GM23338 (cell line): Measurements from ENCODE around the gene BCO1. TPM values are rescaled to one million over a fixed set of nuclear protein-coding genes. Genes with fewer than 3 reads are reported as not detected.

ENCODE experiments used
- ATAC-seq: fragments of 200-7000 bp; cut with Tn5 transposase; 3 replicates; pipeline ENCODE4 v1.9.1; 2020
- DNase-seq: peaks from one replicate; pipeline ENCODE4 v3.0.0-alpha.2; 2015; ENCODE audit warnings: low spot score
- H2AFZ ChIP-seq: fragments of 200-600 bp; sonication (generic); 2 replicates; pipeline ENCODE4 v1.8.0; 2016; ENCODE audit warnings: antibody characterized with exemption, mild to moderate bottlenecking, moderate library complexity
- H3F3A ChIP-seq: fragments of 200-600 bp; sonication (generic); replicated peaks from 2 replicates; pipeline ENCODE4 v1.8.0; 2017; ENCODE audit warnings: antibody characterized with exemption, mixed run types, low read depth
- H3K27ac ChIP-seq: fragments of 200-600 bp; sonication (generic); 2 replicates; pipeline ENCODE4 v1.6.1; 2016; ENCODE audit warnings: low read depth
- H3K27me3 ChIP-seq: fragments of 200-600 bp; sonication (generic); 2 replicates; pipeline ENCODE4 v1.8.0; 2016; ENCODE audit warnings: mild to moderate bottlenecking, mixed run types, moderate library complexity; ENCODE audit not compliant: insufficient read depth
- H3K36me3 ChIP-seq: fragments of 200-600 bp; sonication (generic); 2 replicates; pipeline ENCODE4 v1.8.0; 2016; ENCODE audit warnings: mild to moderate bottlenecking; ENCODE audit not compliant: insufficient read depth
- H3K4me1 ChIP-seq: fragments of 200-600 bp; sonication (generic); 2 replicates; pipeline ENCODE4 v1.8.0; 2016; ENCODE audit warnings: mild to moderate bottlenecking, moderate library complexity; ENCODE audit not compliant: insufficient read depth
- H3K4me2 ChIP-seq: fragments of 200-600 bp; sonication (generic); 2 replicates; pipeline ENCODE4 v1.7.1; 2017; ENCODE audit warnings: mixed run types
- H3K4me3 ChIP-seq: fragments of 200-600 bp; sonication (generic); 2 replicates; pipeline ENCODE4 v1.6.1; 2016; ENCODE audit warnings: mixed run types
- H3K79me2 ChIP-seq: fragments of 200-600 bp; sonication (generic); replicated peaks from 2 replicates; pipeline ENCODE4 v1.8.0; 2017; ENCODE audit warnings: mild to moderate bottlenecking; ENCODE audit not compliant: insufficient read depth
- H3K9me2 ChIP-seq: fragments of 200-600 bp; sonication (generic); 2 replicates; pipeline ENCODE4 v1.8.0; 2017; ENCODE audit not compliant: insufficient read depth
- H4K20me1 ChIP-seq: fragments of 200-600 bp; sonication (generic); replicated peaks from 2 replicates; pipeline ENCODE4 v1.8.0; 2017; ENCODE audit warnings: mild to moderate bottlenecking; ENCODE audit not compliant: insufficient read depth
- H3K27ac Mint-ChIP-seq: 2 replicates; pipeline ENCODE4 v1.8.0; 2020; ENCODE audit warnings: inconsistent platforms, mild to moderate bottlenecking, moderate library complexity, mixed read lengths
- H3K27me3 Mint-ChIP-seq: 3 replicates; pipeline ENCODE4 v1.8.0; 2022; ENCODE audit warnings: low read depth, mild to moderate bottlenecking, moderate library complexity, mixed read lengths, inconsistent platforms; ENCODE audit not compliant: insufficient read depth, poor library complexity
- H3K36me3 Mint-ChIP-seq: 3 replicates; pipeline ENCODE4 v1.8.0; 2021; ENCODE audit warnings: low read depth, mild to moderate bottlenecking, inconsistent platforms, moderate library complexity, mixed read lengths
- H3K4me1 Mint-ChIP-seq: 3 replicates; pipeline ENCODE4 v1.8.0; 2020; ENCODE audit warnings: mild to moderate bottlenecking, inconsistent platforms, mixed read lengths
- H3K4me3 Mint-ChIP-seq: 3 replicates; pipeline ENCODE4 v1.8.0; 2021; ENCODE audit warnings: moderate library complexity, mild to moderate bottlenecking, inconsistent platforms, mixed read lengths
- H3K9me3 Mint-ChIP-seq: 3 replicates; pipeline ENCODE4 v1.8.0; 2020; ENCODE audit warnings: moderate library complexity, mild to moderate bottlenecking, inconsistent platforms, mixed read lengths
- CREB1 ChIP-seq: fragments of 250-450 bp; sonication (Bioruptor Pico); IDR thresholded peaks from 2 replicates; pipeline ENCODE4 v1.5.0; 2020; ENCODE audit warnings: low read depth, mild to moderate bottlenecking, moderate library complexity
- CTCF ChIP-seq, 2 experiments: fragments of 200-600 bp in 1 of 2; sonication (generic) in 1 of 2; conservative IDR thresholded peaks; 2 replicates each; pipeline versions ENCODE4 v1.5.1 to v1.6.1; 2016 to 2017; ENCODE audit warnings: antibody characterized with exemption in 2 of 2, low read depth in 2 of 2, mild to moderate bottlenecking in 2 of 2, moderate library complexity in 1 of 2
- ETS1 ChIP-seq: IDR thresholded peaks from 2 replicates; pipeline ENCODE4 v1.6.1; 2016; ENCODE audit warnings: antibody characterized with exemption
- EZH2 ChIP-seq: fragments of 200-600 bp; sonication (generic); IDR thresholded peaks from one replicate; pipeline ENCODE4 v1.8.0; 2017; ENCODE audit warnings: antibody characterized with exemption, mild to moderate bottlenecking, low read depth; ENCODE audit not compliant: unreplicated experiment
- EZH2phosphoT487 ChIP-seq: fragments of 200-600 bp; sonication (generic); IDR thresholded peaks from one replicate; pipeline ENCODE4 v1.8.1; 2018; ENCODE audit warnings: antibody characterized with exemption; ENCODE audit not compliant: unreplicated experiment
- JUNB ChIP-seq: IDR thresholded peaks from one replicate; pipeline ENCODE4 v1.6.1; 2016; ENCODE audit warnings: antibody characterized with exemption; ENCODE audit not compliant: unreplicated experiment
- NANOG ChIP-seq: IDR thresholded peaks from 2 replicates; pipeline ENCODE4 v1.6.1; 2016; ENCODE audit warnings: antibody characterized with exemption, borderline replicate concordance
- POLR2AphosphoS5 ChIP-seq: IDR thresholded peaks from 2 replicates; pipeline ENCODE4 v1.6.1; 2016; ENCODE audit warnings: antibody characterized with exemption, low read depth
- REST ChIP-seq: IDR thresholded peaks from one replicate; pipeline ENCODE4 v1.6.1; 2018; ENCODE audit warnings: antibody characterized with exemption; ENCODE audit not compliant: unreplicated experiment
- STAT1 ChIP-seq: IDR thresholded peaks from one replicate; pipeline ENCODE4 v1.6.1; 2016; ENCODE audit warnings: antibody characterized with exemption; ENCODE audit not compliant: unreplicated experiment
- ZNF114 ChIP-seq: fragments of 250-450 bp; sonication (Bioruptor Pico); IDR thresholded peaks from 2 replicates; pipeline ENCODE4 v1.5.0; 2020; ENCODE audit warnings: mild to moderate bottlenecking, moderate library complexity
- ZNF331 ChIP-seq: fragments of 250-450 bp; sonication (Bioruptor Pico); IDR thresholded peaks from 2 replicates; pipeline ENCODE4 v1.5.0; 2020; ENCODE audit warnings: low read depth, mild to moderate bottlenecking, moderate library complexity
- ZNF462 ChIP-seq: fragments of 250-450 bp; sonication (Bioruptor Pico); IDR thresholded peaks from 2 replicates; pipeline ENCODE4 v1.5.0; 2020; ENCODE audit warnings: mild to moderate bottlenecking, moderate library complexity
- polyA plus RNA-seq: library from polyadenylated mRNA; unstranded; fragments of >200 nt; fragmentation: Nextera tagmentation; extraction: Ambion mirVana; gene quantifications from 2 replicates; pipeline ENCODE4 v1.2.1, GENCODE V29; 2016
- total RNA-seq: library from RNA; depleted of rRNA; stranded (reverse); fragments of >200 nt; shearing (Covaris generic); gene quantifications from 2 replicates; pipeline ENCODE4 v1.2.3, GENCODE V29; 2014

The BCO1 gene
- total and polyA plus RNA-seq, 2 experiments from 2014 or later, result 0.28 TPM; not detected in 1

- no peak for TF ChIP-seq POLR2AphosphoS5
- no peak for TF ChIP-seq EZH2
- no peak for TF ChIP-seq ZNF462
- TF ChIP-seq CREB1, result no peak
- TF ChIP-seq CTCF (conservative IDR thresholded peaks at IDR 0.05; ENCODE audit: low read depth in 2 of 2), result no peak
- no peak for TF ChIP-seq ETS1
- TF ChIP-seq REST, result no peak
- TF ChIP-seq STAT1, result no peak
- TF ChIP-seq ZNF331 (CRISPR knock-in tag), result no peak
- TF ChIP-seq EZH2phosphoT487, result no peak
- TF ChIP-seq NANOG, result no peak
- TF ChIP-seq JUNB, result no peak
- TF ChIP-seq ZNF114 (CRISPR knock-in tag), result no peak
- H3K4me3 ChIP-seq, result no peak overlapping the region
- H3K4me2 ChIP-seq, result no peak overlapping the region
- H3K36me3 Mint-ChIP-seq, result no peaks in the 10 kb centered on the region
- no peaks in the 10 kb centered on the region for H3K4me1 Mint-ChIP-seq
- DNase-seq, result no peak
- no peak overlapping the region for H2AFZ ChIP-seq
- H3K4me3 Mint-ChIP-seq, result no peak overlapping the region
- no peaks in the 10 kb centered on the region for H3F3A ChIP-seq
- H3K27ac ChIP-seq, result no peak overlapping the region
- H3K9me2 ChIP-seq, result peaks cover 4% of the 10 kb centered on the region; the same call in 1 of the 2 replicates
- H3K9me3 Mint-ChIP-seq, result no peaks in the 10 kb centered on the region
- no peaks in the 10 kb centered on the region for H3K4me1 ChIP-seq
- H3K27ac Mint-ChIP-seq, result no peak overlapping the region
- H3K27me3 ChIP-seq, result no peaks in the 10 kb centered on the region
- H3K36me3 ChIP-seq, result no peaks in the 10 kb centered on the region
- no peaks in the 10 kb centered on the region for H4K20me1 ChIP-seq
- ATAC-seq, result no peak
- H3K79me2 ChIP-seq, result no peaks in the 10 kb centered on the region
- no peaks in the 10 kb centered on the region for H3K27me3 Mint-ChIP-seq
Observed at GRCh38 chr16:81280393-81280792, 41.9 kb downstream of the BCO1 start.
